Measurements from ENCODE around the gene MRPS10.

DNA sequence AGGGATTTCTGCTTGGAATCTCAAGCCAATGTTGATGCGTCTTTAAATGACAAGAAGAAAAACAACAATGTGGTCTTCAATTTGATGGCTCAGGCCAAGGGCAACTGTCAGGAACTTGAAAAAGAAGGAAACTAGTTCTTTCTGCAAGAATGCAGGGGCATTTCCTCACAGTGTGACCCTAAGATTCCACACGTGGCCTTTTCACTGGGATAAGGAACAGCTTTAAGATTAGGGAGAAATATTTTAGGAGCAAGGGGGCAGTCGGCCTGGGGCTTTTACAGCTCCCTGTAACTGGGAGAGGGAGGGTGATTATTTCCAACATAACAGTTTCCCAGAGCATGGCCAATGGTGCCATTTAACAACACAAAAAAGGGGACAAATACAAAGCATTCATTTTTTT, 39.4 kb upstream of the MRPS10 start:
- TF ChIP-seq POLR2A (IDR thresholded peaks at IDR 0.05) = no peak
- TF ChIP-seq, protein P1, sequence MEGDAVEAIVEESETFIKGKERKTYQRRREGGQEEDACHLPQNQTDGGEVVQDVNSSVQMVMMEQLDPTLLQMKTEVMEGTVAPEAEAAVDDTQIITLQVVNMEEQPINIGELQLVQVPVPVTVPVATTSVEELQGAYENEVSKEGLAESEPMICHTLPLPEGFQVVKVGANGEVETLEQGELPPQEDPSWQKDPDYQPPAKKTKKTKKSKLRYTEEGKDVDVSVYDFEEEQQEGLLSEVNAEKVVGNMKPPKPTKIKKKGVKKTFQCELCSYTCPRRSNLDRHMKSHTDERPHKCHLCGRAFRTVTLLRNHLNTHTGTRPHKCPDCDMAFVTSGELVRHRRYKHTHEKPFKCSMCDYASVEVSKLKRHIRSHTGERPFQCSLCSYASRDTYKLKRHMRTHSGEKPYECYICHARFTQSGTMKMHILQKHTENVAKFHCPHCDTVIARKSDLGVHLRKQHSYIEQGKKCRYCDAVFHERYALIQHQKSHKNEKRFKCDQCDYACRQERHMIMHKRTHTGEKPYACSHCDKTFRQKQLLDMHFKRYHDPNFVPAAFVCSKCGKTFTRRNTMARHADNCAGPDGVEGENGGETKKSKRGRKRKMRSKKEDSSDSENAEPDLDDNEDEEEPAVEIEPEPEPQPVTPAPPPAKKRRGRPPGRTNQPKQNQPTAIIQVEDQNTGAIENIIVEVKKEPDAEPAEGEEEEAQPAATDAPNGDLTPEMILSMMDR (IDR thresholded peaks at IDR 0.05) = no peak

All from body of pancreas (tissue), 4 donors.